Measurements from ENCODE around the gene PAPLN.

The PAPLN gene

GRCh38 chr14:73266317-73266716 lies 29.0 kb downstream of the PAPLN start:
- DNase-seq (ENCODE audit: insufficient read length, low spot score) = no peak
- TF ChIP-seq CTCF (IDR thresholded peaks at IDR 0.05; ENCODE audit: insufficient read depth, missing control alignments) = no peak
- no peak for FAIRE-seq

- no peak for TF ChIP-seq CTCF (IDR thresholded peaks at IDR 0.05; ENCODE audit: insufficient read depth, missing control alignments)
- FAIRE-seq (no peak), DNase-seq (ENCODE audit: insufficient read length, low spot score) (no peak)
Measured at GRCh38 chr14:73267474-73267873, 30.2 kb downstream of the PAPLN start.

- TF ChIP-seq CTCF (IDR thresholded peaks at IDR 0.05; ENCODE audit: insufficient read depth, missing control alignments) = no peak
- FAIRE-seq = no peak
Measured at GRCh38 chr14:73269729-73270531, 32.6 kb downstream of the PAPLN start.

GRCh38 chr14:73272393-73272792 lies 35.1 kb downstream of the PAPLN start:
- FAIRE-seq (no peak), DNase-seq (ENCODE audit: insufficient read length, low spot score) (peak; percentile 81)
- no peak for TF ChIP-seq CTCF (IDR thresholded peaks at IDR 0.05; ENCODE audit: insufficient read depth, missing control alignments)

More at GRCh38 chr14:73269729-73270531, 32.6 kb downstream of the PAPLN start:
- no peak for DNase-seq (ENCODE audit: insufficient read length, low spot score)

- no peak for FAIRE-seq
- no peak for DNase-seq (ENCODE audit: insufficient read length, low spot score)
- no peak for TF ChIP-seq CTCF (IDR thresholded peaks at IDR 0.05; ENCODE audit: insufficient read depth, missing control alignments)
Measured at GRCh38 chr14:73273799-73274198, 36.5 kb downstream of the PAPLN start.

GRCh38 chr14:73276836-73277235 lies 39.5 kb downstream of the PAPLN start:
- no peak for FAIRE-seq
- TF ChIP-seq CTCF (IDR thresholded peaks at IDR 0.05; ENCODE audit: insufficient read depth, missing control alignments) = no peak
- no peak for DNase-seq (ENCODE audit: insufficient read length, low spot score)

- FAIRE-seq = no peak
- DNase-seq (ENCODE audit: insufficient read length, low spot score) = no peak
- no peak for TF ChIP-seq CTCF (IDR thresholded peaks at IDR 0.05; ENCODE audit: insufficient read depth, missing control alignments)
Measured at GRCh38 chr14:73277376-73277775, 40.1 kb downstream of the PAPLN start.

Data from D721Med (cell line).